Glutamatergic neuron (in vitro differentiated cells): ENCODE measurements around the gene HDAC6. TPM values are rescaled to one million over a fixed set of nuclear protein-coding genes. Genes with fewer than 3 reads are reported as not detected.

Source experiments
- DNase-seq: peaks from one replicate; pipeline ENCODE4 v3.0.0; 2022
- H3K27ac Mint-ChIP-seq: one replicate; pipeline ENCODE4 v1.8.0; 2020; ENCODE audit warnings: mild to moderate bottlenecking, mixed read lengths, inconsistent platforms; ENCODE audit not compliant: unreplicated experiment
- H3K27me3 Mint-ChIP-seq: one replicate; pipeline ENCODE4 v1.8.0; 2020; ENCODE audit warnings: mild to moderate bottlenecking, moderate library complexity, mixed read lengths, inconsistent platforms; ENCODE audit not compliant: unreplicated experiment
- H3K36me3 Mint-ChIP-seq: one replicate; pipeline ENCODE4 v1.8.0; 2020; ENCODE audit warnings: mild to moderate bottlenecking, mixed read lengths, inconsistent platforms; ENCODE audit not compliant: unreplicated experiment
- H3K4me1 Mint-ChIP-seq: one replicate; pipeline ENCODE4 v1.8.0; 2020; ENCODE audit warnings: mild to moderate bottlenecking, low read depth, mixed read lengths, inconsistent platforms; ENCODE audit not compliant: unreplicated experiment
- H3K4me3 Mint-ChIP-seq: one replicate; pipeline ENCODE4 v1.8.0; 2020; ENCODE audit warnings: mild to moderate bottlenecking, mixed read lengths, inconsistent platforms; ENCODE audit not compliant: unreplicated experiment
- H3K9me3 Mint-ChIP-seq: one replicate; pipeline ENCODE4 v1.8.0; 2020; ENCODE audit warnings: mild to moderate bottlenecking, moderate library complexity, mixed read lengths, inconsistent platforms; ENCODE audit not compliant: unreplicated experiment
- total RNA-seq: library from RNA; stranded (reverse); fragmentation: NEBNext Ultra II Directional; extraction: Animal tissue kit (Norgen Biotek cat#: 25700); gene quantifications from one replicate; pipeline ENCODE4 v1.2.1, GENCODE V29; 2021; ENCODE audit not compliant: unreplicated experiment
- TF ChIP-seq, protein P1 (sequence below): fragments of 200-600 bp; sonication (generic); IDR thresholded peaks from one replicate; pipeline ENCODE4 v1.5.0; 2021; ENCODE audit not compliant: partially characterized antibody, unreplicated experiment

HDAC6 gene
- total RNA-seq, 1 donor from 2014 or later: 264 TPM

DNA sequence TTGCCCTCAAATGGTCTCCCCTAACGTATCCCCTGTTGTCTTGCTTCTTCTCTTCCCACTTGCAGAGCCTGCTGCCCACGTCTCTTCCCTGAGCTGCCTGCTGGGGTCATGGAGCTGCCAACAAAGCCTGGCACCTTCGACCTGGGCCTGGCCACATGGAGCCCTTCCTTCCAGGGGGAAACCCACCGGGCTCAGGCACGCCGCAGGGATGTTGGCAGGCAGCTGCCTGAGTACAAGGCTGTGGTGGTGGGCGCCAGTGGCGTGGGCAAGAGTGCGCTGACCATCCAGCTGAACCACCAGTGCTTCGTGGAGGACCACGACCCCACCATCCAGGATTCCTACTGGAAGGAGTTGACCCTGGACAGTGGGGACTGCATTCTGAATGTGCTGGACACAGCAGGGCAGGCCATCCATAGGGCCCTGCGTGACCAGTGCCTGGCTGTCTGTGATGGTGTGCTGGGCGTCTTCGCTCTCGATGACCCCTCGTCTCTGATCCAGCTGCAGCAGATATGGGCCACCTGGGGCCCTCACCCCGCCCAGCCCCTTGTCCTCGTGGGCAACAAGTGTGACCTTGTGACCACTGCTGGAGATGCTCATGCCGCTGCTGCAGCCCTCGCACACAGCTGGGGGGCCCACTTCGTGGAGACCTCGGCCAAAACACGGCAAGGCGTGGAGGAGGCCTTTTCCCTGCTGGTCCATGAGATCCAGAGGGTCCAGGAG, 27.3 kb downstream of the HDAC6 start:
- TF ChIP-seq, protein P1, sequence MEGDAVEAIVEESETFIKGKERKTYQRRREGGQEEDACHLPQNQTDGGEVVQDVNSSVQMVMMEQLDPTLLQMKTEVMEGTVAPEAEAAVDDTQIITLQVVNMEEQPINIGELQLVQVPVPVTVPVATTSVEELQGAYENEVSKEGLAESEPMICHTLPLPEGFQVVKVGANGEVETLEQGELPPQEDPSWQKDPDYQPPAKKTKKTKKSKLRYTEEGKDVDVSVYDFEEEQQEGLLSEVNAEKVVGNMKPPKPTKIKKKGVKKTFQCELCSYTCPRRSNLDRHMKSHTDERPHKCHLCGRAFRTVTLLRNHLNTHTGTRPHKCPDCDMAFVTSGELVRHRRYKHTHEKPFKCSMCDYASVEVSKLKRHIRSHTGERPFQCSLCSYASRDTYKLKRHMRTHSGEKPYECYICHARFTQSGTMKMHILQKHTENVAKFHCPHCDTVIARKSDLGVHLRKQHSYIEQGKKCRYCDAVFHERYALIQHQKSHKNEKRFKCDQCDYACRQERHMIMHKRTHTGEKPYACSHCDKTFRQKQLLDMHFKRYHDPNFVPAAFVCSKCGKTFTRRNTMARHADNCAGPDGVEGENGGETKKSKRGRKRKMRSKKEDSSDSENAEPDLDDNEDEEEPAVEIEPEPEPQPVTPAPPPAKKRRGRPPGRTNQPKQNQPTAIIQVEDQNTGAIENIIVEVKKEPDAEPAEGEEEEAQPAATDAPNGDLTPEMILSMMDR: no peak
- H3K9me3 Mint-ChIP-seq: peaks cover 2% of the 10 kb centered on the region
- no peak overlapping the region for H3K4me3 Mint-ChIP-seq
- peaks cover 9% of the 10 kb centered on the region for H3K27me3 Mint-ChIP-seq
- no peak for DNase-seq
- no peak overlapping the region for H3K27ac Mint-ChIP-seq
- H3K36me3 Mint-ChIP-seq: peaks cover 3% of the 10 kb centered on the region
- peaks cover 3% of the 10 kb centered on the region for H3K4me1 Mint-ChIP-seq

DNA sequence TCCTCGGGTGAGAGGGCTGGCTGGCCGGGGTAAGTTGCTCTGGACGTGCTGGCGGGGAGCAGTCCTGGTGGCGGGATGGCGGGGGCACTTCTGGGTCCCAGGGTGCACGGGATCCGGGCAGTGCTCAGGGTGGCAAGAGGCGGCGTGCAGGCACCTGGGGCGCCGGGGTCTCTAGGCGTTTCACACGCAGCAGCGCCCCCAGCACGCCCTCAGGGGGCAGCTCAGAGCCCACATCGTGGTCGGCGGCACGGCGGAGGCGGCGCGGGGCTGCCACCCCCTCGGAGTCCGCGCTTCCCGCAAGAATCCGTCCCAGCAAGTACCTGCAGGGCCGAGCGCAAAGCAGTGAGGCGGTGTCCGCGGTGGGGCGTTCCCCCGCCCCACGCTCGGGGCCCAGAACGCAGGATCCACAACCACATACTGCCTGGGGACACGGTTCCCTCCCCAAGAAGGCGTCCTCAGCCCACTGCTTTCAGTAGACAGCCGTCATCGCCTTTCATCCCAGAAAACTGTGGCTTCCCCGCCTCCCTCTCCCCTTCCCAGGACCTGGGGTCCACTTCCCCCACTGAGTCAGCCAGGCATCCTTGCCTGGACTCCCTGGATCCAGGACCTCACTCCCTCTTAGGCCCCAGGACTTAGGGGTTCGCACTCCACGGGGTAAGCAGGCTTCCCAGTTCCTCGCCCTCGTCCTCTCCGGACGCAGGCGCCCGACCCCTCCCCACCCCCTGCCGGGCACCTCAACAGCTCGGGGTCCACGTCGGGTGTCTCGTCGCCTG, 29.5 kb downstream of the HDAC6 start:
- DNase-seq: no peak
- Mint-ChIP-seq H3K27me3 (peaks cover 14% of the 10 kb centered on the region), H3K9me3 (peaks cover 6% of the 10 kb centered on the region), H3K4me1 (peaks cover 6% of the 10 kb centered on the region), H3K36me3 (no peaks in the 10 kb centered on the region), H3K27ac (no peak overlapping the region), H3K4me3 (no peak overlapping the region)
- TF ChIP-seq, protein P1: no peak

DNA sequence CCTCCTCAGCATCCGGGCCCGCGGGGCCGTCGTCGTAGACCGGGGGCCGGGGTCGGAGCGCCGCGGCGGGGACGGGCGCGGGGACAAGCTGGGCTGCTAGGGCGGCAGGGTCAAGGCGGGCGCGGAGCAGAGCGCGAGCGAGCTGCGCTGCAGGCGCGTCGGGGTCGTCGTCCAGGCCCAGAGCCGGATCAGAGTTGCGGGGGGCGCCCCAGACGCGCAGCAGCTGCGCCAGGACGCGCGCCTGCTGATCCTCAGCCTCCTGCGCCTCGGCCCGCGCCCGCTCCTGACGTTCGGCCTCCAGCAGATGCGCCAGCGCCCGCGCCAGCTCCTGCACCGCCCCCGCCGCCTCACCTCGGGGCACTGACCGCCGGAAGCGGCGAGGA, 30.0 kb downstream of the HDAC6 start:
- peaks cover 16% of the 10 kb centered on the region for H3K27me3 Mint-ChIP-seq
- no peak overlapping the region for H3K27ac Mint-ChIP-seq
- TF ChIP-seq, protein P1: no peak
- peaks cover 8% of the 10 kb centered on the region for H3K4me1 Mint-ChIP-seq
- no peak overlapping the region for H3K4me3 Mint-ChIP-seq
- no peaks in the 10 kb centered on the region for H3K36me3 Mint-ChIP-seq
- peak; percentile 52 for DNase-seq
- H3K9me3 Mint-ChIP-seq: peaks cover 6% of the 10 kb centered on the region

DNA sequence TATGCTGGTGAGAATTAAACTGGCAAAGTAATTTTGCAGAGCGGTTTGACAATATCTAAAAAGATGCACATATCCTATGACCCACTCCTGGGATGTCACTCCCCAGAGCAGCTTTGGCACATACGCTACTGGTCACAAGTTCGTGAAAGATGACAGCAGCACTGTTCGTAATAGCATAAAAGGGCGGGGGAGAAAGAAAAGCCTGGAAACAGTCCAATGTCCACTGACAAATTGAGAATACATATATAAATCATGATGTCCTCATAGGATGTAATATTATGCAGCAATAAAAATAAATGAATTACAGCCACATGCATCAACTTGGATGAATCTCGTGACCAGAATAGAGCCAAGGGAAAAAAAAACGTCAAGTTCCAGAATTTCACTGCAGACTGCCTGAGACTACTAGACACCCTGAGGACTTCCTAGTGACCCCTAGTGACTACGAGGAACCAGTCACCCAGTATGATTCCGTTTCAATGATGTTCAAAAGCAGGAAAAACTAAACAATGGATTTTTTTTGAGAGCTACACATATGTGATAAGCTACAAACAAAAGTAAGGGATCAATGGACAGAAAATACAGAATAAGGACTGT, 31.8 kb downstream of the HDAC6 start:
- no peaks in the 10 kb centered on the region for H3K36me3 Mint-ChIP-seq
- peak overlapping the region; percentile 93 for H3K27ac Mint-ChIP-seq
- peaks cover 11% of the 10 kb centered on the region for H3K27me3 Mint-ChIP-seq
- H3K9me3 Mint-ChIP-seq: peaks cover 6% of the 10 kb centered on the region
- peak overlapping the region; percentile 97 for H3K4me3 Mint-ChIP-seq
- no peak for DNase-seq
- peaks cover 6% of the 10 kb centered on the region for H3K4me1 Mint-ChIP-seq
- TF ChIP-seq, protein P1: no peak

DNA sequence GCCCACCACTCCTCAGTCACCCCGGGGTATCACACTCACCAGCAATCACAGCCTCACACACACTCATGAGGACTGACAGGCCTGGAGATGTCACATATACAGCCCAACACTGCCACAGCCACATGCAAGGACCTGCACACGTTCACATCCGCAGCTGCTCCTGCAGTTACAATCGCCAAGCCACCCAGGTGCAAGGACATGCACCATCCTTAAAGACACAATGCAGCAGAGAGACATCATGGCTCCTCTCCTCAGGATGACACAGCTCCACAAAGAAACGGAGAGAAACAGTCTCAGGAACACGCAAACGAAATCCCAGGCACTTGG, 32.5 kb downstream of the HDAC6 start:
- Mint-ChIP-seq H3K27me3 (peaks cover 9% of the 10 kb centered on the region), H3K36me3 (no peaks in the 10 kb centered on the region), H3K9me3 (peaks cover 6% of the 10 kb centered on the region), H3K27ac (peak overlapping the region; percentile 93), H3K4me3 (peak overlapping the region; percentile 97), H3K4me1 (peaks cover 6% of the 10 kb centered on the region)
- no peak for DNase-seq
- TF ChIP-seq, protein P1: no peak
